HEK293 (cell line): Measurements from ENCODE around the gene TMEM198.
A peak's percentile ranks its signal among the peaks of the same experiment; 100 is the strongest.

ENCODE experiments used
- CTCF ChIA-PET: fragments of 350-600 bp; formaldehyde crosslinking; extraction: SDS; loops from one replicate; lab custom pipeline; 2021; ENCODE audit warnings: antibody characterized with exemption; lab: Yijun Ruan, JAX
- POLR2A ChIA-PET: fragments of 300-600 bp; formaldehyde crosslinking; extraction: SDS; loops from one replicate; lab custom pipeline; 2020; ENCODE audit warnings: antibody characterized with exemption, inconsistent platforms; lab: Yijun Ruan, JAX
- H3K27ac ChIP-seq: fragments of 200-500 bp; sonication (Bioruptor generic); 2 replicates; pipeline ENCODE4 v1.5.1; 2014; ENCODE audit warnings: low read depth, low read length, control low read depth, inconsistent platforms; ENCODE audit errors: extremely low read depth
- H3K36me3 ChIP-seq, 2 experiments: fragments of 200-500 bp in 1 of 2; sonication (Bioruptor generic) in 1 of 2; 1 replicate in 1 of 2; 2 replicates in 1 of 2; pipeline ENCODE4 v1.5.1; 2014 to 2017; ENCODE audit warnings: inconsistent platforms in 2 of 2, low read length in 2 of 2; ENCODE audit not compliant: control insufficient read depth in 2 of 2, insufficient read depth in 1 of 2
- H3K4me1 ChIP-seq: fragments of 200-500 bp; sonication (Bioruptor generic); 2 replicates; pipeline ENCODE4 v1.5.1; 2014; ENCODE audit warnings: mild to moderate bottlenecking, low read length, inconsistent platforms; ENCODE audit not compliant: control insufficient read depth, insufficient read depth
- H3K4me3 ChIP-seq: 2 replicates; pipeline ENCODE4 v1.5.1; 2011; ENCODE audit warnings: low read depth, mild to moderate bottlenecking, control low read depth, low read length, moderate library complexity
- H3K9me3 ChIP-seq: fragments of 200-500 bp; sonication (Bioruptor generic); 2 replicates; pipeline ENCODE4 v1.5.1; 2014; ENCODE audit warnings: low read depth, low read length, inconsistent platforms; ENCODE audit not compliant: control insufficient read depth, insufficient read depth
- ATF2 ChIP-seq: fragments of 450-650 bp; formaldehyde crosslinking; IDR thresholded peaks from 2 replicates; pipeline ENCODE4 v1.5.1; 2016; ENCODE audit warnings: missing biosample characterization, missing genetic modification characterization, low read depth
- BCL6B ChIP-seq: fragments of 450-650 bp; formaldehyde crosslinking; IDR thresholded peaks from 2 replicates; pipeline ENCODE4 v1.5.1; 2017; ENCODE audit warnings: missing biosample characterization, missing genetic modification characterization
- FEZF1 ChIP-seq: fragments of 450-650 bp; formaldehyde crosslinking; IDR thresholded peaks from 2 replicates; pipeline ENCODE4 v1.5.1; 2016; ENCODE audit warnings: missing biosample characterization, missing genetic modification characterization
- GFI1B ChIP-seq: fragments of 450-650 bp; formaldehyde crosslinking; IDR thresholded peaks from 2 replicates; pipeline ENCODE4 v1.5.1; 2016; ENCODE audit warnings: missing biosample characterization, missing genetic modification characterization
- KLF17 ChIP-seq: fragments of 450-650 bp; formaldehyde crosslinking; IDR thresholded peaks from 2 replicates; pipeline ENCODE4 v1.5.1; 2016; ENCODE audit warnings: missing biosample characterization, missing genetic modification characterization
- MZF1 ChIP-seq: fragments of 450-650 bp; formaldehyde crosslinking; IDR thresholded peaks from 2 replicates; pipeline ENCODE4 v1.5.1; 2017; ENCODE audit warnings: missing biosample characterization, missing genetic modification characterization, borderline replicate concordance
- OSR2 ChIP-seq: fragments of 450-650 bp; formaldehyde crosslinking; IDR thresholded peaks from 2 replicates; pipeline ENCODE4 v1.5.1; 2016; ENCODE audit warnings: missing biosample characterization, missing genetic modification characterization
- SP2 ChIP-seq: fragments of 450-650 bp; formaldehyde crosslinking; IDR thresholded peaks from 2 replicates; pipeline ENCODE4 v1.5.1; 2016; ENCODE audit warnings: missing biosample characterization, missing genetic modification characterization
- ZBTB11 ChIP-seq: fragments of 450-650 bp; formaldehyde crosslinking; conservative IDR thresholded peaks from 2 replicates; pipeline ENCODE4 v1.5.1; 2016; ENCODE audit warnings: low read depth, missing biosample characterization, missing genetic modification characterization
- ZFP3 ChIP-seq: fragments of 450-650 bp; formaldehyde crosslinking; IDR thresholded peaks from 2 replicates; pipeline ENCODE4 v1.5.1; 2016; ENCODE audit warnings: low read depth, missing biosample characterization, missing genetic modification characterization
- ZNF133 ChIP-seq: fragments of 450-650 bp; formaldehyde crosslinking; IDR thresholded peaks from 2 replicates; pipeline ENCODE4 v1.5.1; 2016; ENCODE audit warnings: missing biosample characterization, missing genetic modification characterization
- ZNF174 ChIP-seq: fragments of 450-650 bp; formaldehyde crosslinking; IDR thresholded peaks from 2 replicates; pipeline ENCODE4 v1.5.0; 2017; ENCODE audit warnings: missing biosample characterization, mild to moderate bottlenecking, missing genetic modification characterization
- ZNF175 ChIP-seq: fragments of 450-650 bp; formaldehyde crosslinking; IDR thresholded peaks from 2 replicates; pipeline ENCODE4 v1.5.1; 2016; ENCODE audit warnings: missing biosample characterization, missing genetic modification characterization
- ZNF2 ChIP-seq: fragments of 450-650 bp; formaldehyde crosslinking; IDR thresholded peaks from 2 replicates; pipeline ENCODE4 v1.5.1; 2016; ENCODE audit warnings: missing biosample characterization, missing genetic modification characterization
- ZNF202 ChIP-seq: fragments of 450-650 bp; formaldehyde crosslinking; IDR thresholded peaks from 2 replicates; pipeline ENCODE4 v1.5.1; 2016; ENCODE audit warnings: missing biosample characterization, missing genetic modification characterization, borderline replicate concordance
- ZNF302 ChIP-seq: fragments of 450-650 bp; formaldehyde crosslinking; IDR thresholded peaks from 2 replicates; pipeline ENCODE4 v1.5.1; 2016; ENCODE audit warnings: missing biosample characterization, missing genetic modification characterization, low read depth
- ZNF335 ChIP-seq: fragments of 450-650 bp; formaldehyde crosslinking; conservative IDR thresholded peaks from 2 replicates; pipeline ENCODE4 v1.5.1; 2016; ENCODE audit warnings: missing biosample characterization, missing genetic modification characterization
- ZNF610 ChIP-seq: fragments of 450-650 bp; formaldehyde crosslinking; IDR thresholded peaks from 2 replicates; pipeline ENCODE4 v1.5.1; 2016; ENCODE audit warnings: missing biosample characterization, missing genetic modification characterization, borderline replicate concordance
- ZNF664 ChIP-seq: fragments of 450-650 bp; formaldehyde crosslinking; IDR thresholded peaks from 2 replicates; pipeline ENCODE4 v1.5.1; 2016; ENCODE audit warnings: missing biosample characterization, missing genetic modification characterization
- ZNF791 ChIP-seq: fragments of 450-650 bp; formaldehyde crosslinking; IDR thresholded peaks from 2 replicates; pipeline ENCODE4 v1.5.1; 2016; ENCODE audit warnings: missing biosample characterization, missing genetic modification characterization
- ZNF843 ChIP-seq: fragments of 450-650 bp; formaldehyde crosslinking; IDR thresholded peaks from 2 replicates; pipeline ENCODE4 v1.5.1; 2016; ENCODE audit warnings: missing biosample characterization, missing genetic modification characterization

Gene TMEM198

GRCh38 chr2:219578811-219579613, 35.2 kb downstream of the TMEM198 start:
- CTCF ChIA-PET, result no interaction called here
- Histone ChIP-seq H3K36me3 (no peaks in the 10 kb centered on the region), H3K27ac (no peak overlapping the region), H3K4me3 (no peak overlapping the region), H3K9me3 (no peaks in the 10 kb centered on the region), H3K4me1 (peaks cover 2% of the 10 kb centered on the region; the same call in 1 of the 2 replicates)
- POLR2A ChIA-PET, result no interaction called here
- TF ChIP-seq ZNF2 (no peak), ZNF335 (peak; percentile 59)

- no peaks in the 10 kb centered on the region for H3K9me3 ChIP-seq
- ChIA-PET CTCF (interaction anchor here (0.8 kb wide), 1 partner anchor 178 kb away, joined by 4 read pairs; no protein-coding TSS in a partner anchor), POLR2A (no interaction called here)
- TF ChIP-seq ZNF791 (tag by site-specific recombination) (no peak), ZNF202 (no peak), ZBTB11 (tag by site-specific recombination) (no peak), OSR2 (tag by site-specific recombination) (no peak), ZFP3 (tag by site-specific recombination) (no peak), GFI1B (tag by site-specific recombination) (no peak)
- no peak overlapping the region for H3K4me3 ChIP-seq
- no peaks in the 10 kb centered on the region for H3K36me3 ChIP-seq
- no peak overlapping the region for H3K27ac ChIP-seq
- peaks cover 2% of the 10 kb centered on the region; the same call in 1 of the 2 replicates for H3K4me1 ChIP-seq
These were observed 37.5 kb downstream of the TMEM198 start for GRCh38 chr2:219581346-219581745.

- no peaks in the 10 kb centered on the region for H3K9me3 ChIP-seq
- ChIA-PET POLR2A (interaction anchor here (0.6 kb wide), 1 partner anchor 9 kb away, joined by 7 read pairs; no protein-coding TSS in a partner anchor), CTCF (interaction anchor here (0.7 kb wide), 1 partner anchor 49 kb away, joined by 4 read pairs; no protein-coding TSS in a partner anchor)
- peaks cover 6% of the 10 kb centered on the region for H3K4me1 ChIP-seq
- no peak overlapping the region for H3K4me3 ChIP-seq
- H3K27ac ChIP-seq, result no peak overlapping the region
- no peaks in the 10 kb centered on the region for H3K36me3 ChIP-seq
- TF ChIP-seq ZNF302 (tag by site-specific recombination), result no peak
- no peak for TF ChIP-seq ZNF133
- TF ChIP-seq ZNF664 (tag by site-specific recombination), result no peak
- TF ChIP-seq SP2 (tag by site-specific recombination), result no peak
- TF ChIP-seq BCL6B (tag by site-specific recombination), result no peak
These were observed 47.3 kb downstream of the TMEM198 start for GRCh38 chr2:219591091-219591490.

- ChIA-PET CTCF (interaction anchor here (0.7 kb wide), 1 partner anchor 48 kb away, joined by 3 read pairs; no protein-coding TSS in a partner anchor), POLR2A (interaction anchor here (0.7 kb wide), 1 partner anchor 33 kb away, joined by 3 read pairs; no protein-coding TSS in a partner anchor)
- Histone ChIP-seq H3K36me3 (no peaks in the 10 kb centered on the region), H3K27ac (no peak overlapping the region), H3K4me3 (no peak overlapping the region), H3K9me3 (no peaks in the 10 kb centered on the region), H3K4me1 (peaks cover 6% of the 10 kb centered on the region)
- TF ChIP-seq ZNF174 (tag by site-specific recombination) (no peak), ZNF610 (tag by site-specific recombination) (no peak), KLF17 (tag by site-specific recombination) (no peak), ZNF843 (tag by site-specific recombination) (no peak), ATF2 (tag by site-specific recombination) (no peak), MZF1 (tag by site-specific recombination) (no peak), FEZF1 (tag by site-specific recombination) (no peak), ZNF175 (tag by site-specific recombination) (no peak)
These were observed 48.9 kb downstream of the TMEM198 start for GRCh38 chr2:219592736-219593135.
